Parathyroid adenoma (tissue), 2 donors: ENCODE results near the gene OTOL1.
"Not testable (repeated sequence)": the region's sequence is repeated elsewhere in the genome, so short reads cannot be mapped to it uniquely, and the experiment has no call there.

Source experiments
- H2AFZ ChIP-seq: fragments of 300-600 bp; sonication (generic); one replicate; pipeline ENCODE4 v1.7.0; 2017; ENCODE audit warnings: antibody characterized with exemption, mild to moderate bottlenecking
- H3K27ac ChIP-seq: fragments of 300-600 bp; sonication (generic); one replicate; pipeline ENCODE4 v1.7.0; 2017
- H3K27me3 ChIP-seq: fragments of 300-600 bp; sonication (generic); one replicate; pipeline ENCODE4 v1.7.0; 2017; ENCODE audit warnings: low read length; ENCODE audit not compliant: control insufficient read depth, insufficient read depth
- H3K36me3 ChIP-seq: fragments of 300-600 bp; sonication (generic); one replicate; pipeline ENCODE4 v1.7.0; 2017; ENCODE audit warnings: low read length; ENCODE audit not compliant: control insufficient read depth, insufficient read depth
- H3K4me1 ChIP-seq: fragments of 300-600 bp; sonication (generic); one replicate; pipeline ENCODE4 v1.7.0; 2017; ENCODE audit warnings: control low read depth
- H3K4me2 ChIP-seq: fragments of 300-600 bp; sonication (generic); one replicate; pipeline ENCODE4 v1.7.0; 2017; ENCODE audit warnings: low read length
- H3K4me3 ChIP-seq: fragments of 300-600 bp; sonication (generic); one replicate; pipeline ENCODE4 v1.7.0; 2017; ENCODE audit warnings: low read depth, low read length
- H3K79me2 ChIP-seq: fragments of 300-600 bp; sonication (generic); one replicate; pipeline ENCODE4 v1.7.0; 2017; ENCODE audit warnings: control low read depth
- H3K9ac ChIP-seq: fragments of 300-600 bp; sonication (generic); one replicate; pipeline ENCODE4 v1.7.0; 2017; ENCODE audit warnings: mild to moderate bottlenecking
- H3K9me3 ChIP-seq: fragments of 300-600 bp; sonication (generic); one replicate; pipeline ENCODE4 v1.7.0; 2017; ENCODE audit warnings: low read length; ENCODE audit not compliant: control insufficient read depth
- CTCF ChIP-seq: fragments of 300-600 bp; sonication (generic); IDR thresholded peaks from one replicate; pipeline ENCODE4 v1.7.0; 2017; ENCODE audit warnings: antibody characterized with exemption, mild to moderate bottlenecking
- donor health status: primary hyperparathyroidism.

The OTOL1 gene

GRCh38 chr3:161475905-161476304 lies 20.7 kb upstream of the OTOL1 start:
- Histone ChIP-seq H2AFZ (no peak overlapping the region), H3K9ac (no peak overlapping the region), H3K4me3 (no peak overlapping the region), H3K27me3 (no peaks in the 10 kb centered on the region), H3K36me3 (no peaks in the 10 kb centered on the region), H3K79me2 (no peaks in the 10 kb centered on the region), H3K27ac (no peak overlapping the region), H3K9me3 (no peaks in the 10 kb centered on the region), H3K4me2 (no peak overlapping the region), H3K4me1 (no peaks in the 10 kb centered on the region)
- TF ChIP-seq CTCF, result no peak

GRCh38 chr3:161484226-161484625 lies 12.4 kb upstream of the OTOL1 start:
- H3K9ac ChIP-seq, result no peak overlapping the region
- no peaks in the 10 kb centered on the region for H3K4me1 ChIP-seq
- H3K36me3 ChIP-seq, result no peaks in the 10 kb centered on the region
- H2AFZ ChIP-seq, result no peak overlapping the region
- H3K4me3 ChIP-seq, result no peak overlapping the region
- H3K4me2 ChIP-seq, result no peak overlapping the region
- H3K9me3 ChIP-seq, result no peaks in the 10 kb centered on the region
- H3K27me3 ChIP-seq, result no peaks in the 10 kb centered on the region
- H3K79me2 ChIP-seq, result no peaks in the 10 kb centered on the region
- TF ChIP-seq CTCF, result no peak
- H3K27ac ChIP-seq, result no peak overlapping the region

GRCh38 chr3:161488284-161488683 lies 8.3 kb upstream of the OTOL1 start:
- not testable (repeated sequence) for H3K9me3 ChIP-seq, H3K4me2 ChIP-seq

GRCh38 chr3:161489395-161489794 lies 7.2 kb upstream of the OTOL1 start:
- no peak for TF ChIP-seq CTCF
- no peak overlapping the region for H3K4me2 ChIP-seq

More at GRCh38 chr3:161488284-161488683, 8.3 kb upstream of the OTOL1 start:
- not testable (repeated sequence) for H3K9ac ChIP-seq, H3K36me3 ChIP-seq, H3K79me2 ChIP-seq, H3K27me3 ChIP-seq, H2AFZ ChIP-seq, H3K4me1 ChIP-seq, H3K4me3 ChIP-seq, H3K27ac ChIP-seq

GRCh38 chr3:161490845-161491244 lies 5.8 kb upstream of the OTOL1 start:
- not testable (repeated sequence) for H3K4me1 ChIP-seq, H3K27ac ChIP-seq, H3K4me3 ChIP-seq, H3K9me3 ChIP-seq, H3K79me2 ChIP-seq, H3K9ac ChIP-seq, H3K36me3 ChIP-seq, H3K27me3 ChIP-seq, H2AFZ ChIP-seq, H3K4me2 ChIP-seq

More at GRCh38 chr3:161489395-161489794, 7.2 kb upstream of the OTOL1 start:
- no peaks in the 10 kb centered on the region for H3K4me1 ChIP-seq
- no peaks in the 10 kb centered on the region for H3K9me3 ChIP-seq
- H3K36me3 ChIP-seq, result no peaks in the 10 kb centered on the region
- H3K27me3 ChIP-seq, result no peaks in the 10 kb centered on the region
- H3K9ac ChIP-seq, result no peak overlapping the region
- no peak overlapping the region for H2AFZ ChIP-seq
- no peak overlapping the region for H3K4me3 ChIP-seq
- no peak overlapping the region for H3K27ac ChIP-seq
- H3K79me2 ChIP-seq, result no peaks in the 10 kb centered on the region

GRCh38 chr3:161498259-161498921 lies 1.8 kb downstream of the OTOL1 start:
- Histone ChIP-seq H3K79me2 (no peaks in the 10 kb centered on the region), H3K4me1 (no peaks in the 10 kb centered on the region), H3K27ac (no peak overlapping the region), H3K9me3 (no peaks in the 10 kb centered on the region), H3K27me3 (no peaks in the 10 kb centered on the region), H2AFZ (no peak overlapping the region), H3K9ac (no peak overlapping the region), H3K4me3 (no peak overlapping the region), H3K4me2 (no peak overlapping the region), H3K36me3 (no peaks in the 10 kb centered on the region)
- no peak for TF ChIP-seq CTCF
